Measurements from ENCODE around the gene NFIA.

NFIA gene

DNA sequence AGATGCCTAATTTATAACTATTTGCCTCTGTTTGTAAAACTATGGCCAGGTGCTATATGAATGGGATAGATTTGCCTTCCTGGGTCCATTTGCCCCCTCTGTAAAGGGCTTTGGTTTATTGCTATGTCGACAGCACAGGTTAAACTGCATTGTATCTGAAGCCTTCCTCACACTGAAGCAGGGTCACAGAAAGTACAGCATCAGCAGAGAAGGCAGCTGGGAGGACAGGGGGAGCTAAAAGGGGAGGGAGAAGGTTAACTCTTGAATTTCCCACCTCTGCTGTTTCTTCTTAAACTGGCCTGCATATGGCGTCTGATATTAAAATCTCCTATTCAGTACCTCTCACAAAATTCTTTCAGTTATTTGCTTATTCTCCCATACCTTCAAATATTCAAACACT lies 345.1 kb downstream of the NFIA start:
- Histone ChIP-seq H2AFZ (ENCODE audit: low read depth) (peak overlapping the region; percentile 20; the same call in 1 of the 2 replicates), H3K4me2 (peak overlapping the region; percentile 87), H3K9ac (peak overlapping the region; percentile 29; the same call in 1 of the 2 replicates), H3K36me3 (ENCODE audit: insufficient read depth) (no peaks in the 10 kb centered on the region), H4K20me1 (ENCODE audit: insufficient read depth) (no peaks in the 10 kb centered on the region), H3K4me1 (ENCODE audit: low read depth, poor library complexity, severe bottlenecking) (peaks cover 66% of the 10 kb centered on the region), H3K27me3 (ENCODE audit: insufficient read depth, low read depth) (no peaks in the 10 kb centered on the region), H3K27ac (peak overlapping the region; percentile 76), H3K79me2 (ENCODE audit: insufficient read depth, low read depth) (no peaks in the 10 kb centered on the region), H3K4me3 (IDR thresholded peaks at IDR 0.05; ENCODE audit: insufficient read depth, low read depth, low read length) (no peak overlapping the region)
- TF ChIP-seq, protein P1, sequence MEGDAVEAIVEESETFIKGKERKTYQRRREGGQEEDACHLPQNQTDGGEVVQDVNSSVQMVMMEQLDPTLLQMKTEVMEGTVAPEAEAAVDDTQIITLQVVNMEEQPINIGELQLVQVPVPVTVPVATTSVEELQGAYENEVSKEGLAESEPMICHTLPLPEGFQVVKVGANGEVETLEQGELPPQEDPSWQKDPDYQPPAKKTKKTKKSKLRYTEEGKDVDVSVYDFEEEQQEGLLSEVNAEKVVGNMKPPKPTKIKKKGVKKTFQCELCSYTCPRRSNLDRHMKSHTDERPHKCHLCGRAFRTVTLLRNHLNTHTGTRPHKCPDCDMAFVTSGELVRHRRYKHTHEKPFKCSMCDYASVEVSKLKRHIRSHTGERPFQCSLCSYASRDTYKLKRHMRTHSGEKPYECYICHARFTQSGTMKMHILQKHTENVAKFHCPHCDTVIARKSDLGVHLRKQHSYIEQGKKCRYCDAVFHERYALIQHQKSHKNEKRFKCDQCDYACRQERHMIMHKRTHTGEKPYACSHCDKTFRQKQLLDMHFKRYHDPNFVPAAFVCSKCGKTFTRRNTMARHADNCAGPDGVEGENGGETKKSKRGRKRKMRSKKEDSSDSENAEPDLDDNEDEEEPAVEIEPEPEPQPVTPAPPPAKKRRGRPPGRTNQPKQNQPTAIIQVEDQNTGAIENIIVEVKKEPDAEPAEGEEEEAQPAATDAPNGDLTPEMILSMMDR (conservative IDR thresholded peaks at IDR 0.05; ENCODE audit: low read depth, low read length) = no peak

DNA sequence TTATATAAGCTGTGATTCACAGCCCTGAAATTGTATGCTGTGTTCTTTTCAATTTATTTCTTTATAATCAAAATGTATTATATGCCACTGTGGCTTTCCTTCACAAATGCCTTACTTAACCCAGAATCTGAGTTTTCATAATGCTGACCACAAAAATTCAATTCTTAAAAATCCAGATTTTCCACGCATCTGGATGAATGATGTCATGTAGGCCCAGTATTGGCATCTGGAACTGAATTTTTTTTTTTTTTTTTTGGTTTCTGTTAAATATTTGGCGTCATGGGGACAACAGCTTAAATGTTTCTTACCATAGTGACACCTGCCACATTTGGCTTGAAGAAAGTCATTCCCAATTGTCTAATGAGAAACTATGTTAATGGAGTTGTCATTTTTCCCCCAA lies 345.8 kb downstream of the NFIA start:
- peak overlapping the region; percentile 76 for H3K27ac ChIP-seq
- peak overlapping the region; percentile 29; the same call in 1 of the 2 replicates for H3K9ac ChIP-seq
- H3K27me3 ChIP-seq (ENCODE audit: insufficient read depth, low read depth) = no peaks in the 10 kb centered on the region
- H3K4me1 ChIP-seq (ENCODE audit: low read depth, poor library complexity, severe bottlenecking) = peaks cover 63% of the 10 kb centered on the region
- H4K20me1 ChIP-seq (ENCODE audit: insufficient read depth) = no peaks in the 10 kb centered on the region
- H3K4me3 ChIP-seq (IDR thresholded peaks at IDR 0.05; ENCODE audit: insufficient read depth, low read depth, low read length) = no peak overlapping the region
- peak overlapping the region; percentile 87 for H3K4me2 ChIP-seq
- 0 out of 2 replicates have a peak overlapping the region, but pooled peaks have one; percentile 20 for H2AFZ ChIP-seq (ENCODE audit: low read depth)
- TF ChIP-seq, protein P1 (conservative IDR thresholded peaks at IDR 0.05; ENCODE audit: low read depth, low read length) = no peak
- no peaks in the 10 kb centered on the region for H3K36me3 ChIP-seq (ENCODE audit: insufficient read depth)
- no peaks in the 10 kb centered on the region for H3K79me2 ChIP-seq (ENCODE audit: insufficient read depth, low read depth)

DNA sequence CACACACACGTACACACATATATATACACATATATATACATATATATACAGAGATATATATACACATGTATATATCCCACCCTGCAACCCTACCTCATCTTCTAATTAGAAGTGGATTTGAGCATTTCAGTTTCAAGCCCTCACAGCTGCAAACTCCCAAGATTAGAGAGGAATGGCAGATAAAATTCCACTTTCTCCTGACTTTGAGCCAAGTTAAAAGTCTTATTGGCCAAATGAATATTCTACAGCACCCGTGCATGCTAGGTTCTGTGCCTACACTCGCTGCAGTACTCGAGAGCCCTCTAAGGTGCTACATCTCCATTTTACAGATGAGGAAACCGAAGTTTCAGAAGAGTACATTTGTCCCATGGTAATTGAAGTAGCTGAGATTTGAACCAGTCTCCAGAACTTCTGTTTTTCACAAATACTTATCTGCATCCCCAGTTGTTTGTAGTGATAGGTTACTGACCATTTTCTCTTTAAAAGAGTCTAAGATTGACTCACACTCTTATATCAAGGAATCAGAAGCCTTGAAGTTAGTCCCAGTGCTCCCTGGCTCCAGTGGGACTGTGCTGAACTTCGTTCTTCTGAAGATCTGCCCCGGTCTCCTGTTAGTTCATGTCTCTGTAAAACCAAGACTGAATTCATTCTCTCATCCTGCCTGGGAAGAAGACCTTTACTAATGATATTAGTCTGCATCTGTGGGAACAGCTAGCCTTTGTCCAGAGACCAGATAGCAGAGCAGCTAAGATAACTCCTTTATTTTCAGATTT lies 350.4 kb downstream of the NFIA start:
- H3K79me2 ChIP-seq (ENCODE audit: insufficient read depth, low read depth) = no peaks in the 10 kb centered on the region
- TF ChIP-seq, protein P1 (conservative IDR thresholded peaks at IDR 0.05; ENCODE audit: low read depth, low read length) = no peak
- H3K36me3 ChIP-seq (ENCODE audit: insufficient read depth) = no peaks in the 10 kb centered on the region
- no peak overlapping the region for H3K4me3 ChIP-seq (IDR thresholded peaks at IDR 0.05; ENCODE audit: insufficient read depth, low read depth, low read length)
- no peaks in the 10 kb centered on the region for H4K20me1 ChIP-seq (ENCODE audit: insufficient read depth)
- no peak overlapping the region for H3K9ac ChIP-seq
- no peak overlapping the region for H2AFZ ChIP-seq (ENCODE audit: low read depth)
- H3K27me3 ChIP-seq (ENCODE audit: insufficient read depth, low read depth) = no peaks in the 10 kb centered on the region
- H3K4me1 ChIP-seq (ENCODE audit: low read depth, poor library complexity, severe bottlenecking) = peaks cover 22% of the 10 kb centered on the region
- no peak overlapping the region for H3K27ac ChIP-seq
- H3K4me2 ChIP-seq = no peak overlapping the region

DNA sequence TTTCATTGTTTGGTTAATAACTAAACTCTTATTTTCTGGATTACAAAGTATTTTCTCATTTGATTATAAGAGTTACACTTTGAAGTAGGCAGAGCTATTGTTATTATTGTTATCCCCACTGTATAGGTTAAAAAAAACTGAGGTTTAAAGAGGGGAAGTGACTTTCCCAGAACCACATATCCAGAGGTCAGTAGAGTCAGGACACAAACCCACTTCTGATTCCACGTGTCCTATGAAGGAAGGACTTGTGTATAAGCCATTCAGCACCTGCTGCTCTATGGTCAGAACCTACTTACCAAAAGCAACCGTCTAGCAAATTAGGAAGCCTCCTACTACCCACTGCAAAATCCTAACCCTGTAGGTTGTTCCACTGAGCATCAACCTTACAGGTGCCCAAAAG lies 351.3 kb downstream of the NFIA start:
- H3K79me2 ChIP-seq (ENCODE audit: insufficient read depth, low read depth) = no peaks in the 10 kb centered on the region
- no peak overlapping the region for H2AFZ ChIP-seq (ENCODE audit: low read depth)
- no peak overlapping the region for H3K4me3 ChIP-seq (IDR thresholded peaks at IDR 0.05; ENCODE audit: insufficient read depth, low read depth, low read length)
- TF ChIP-seq, protein P1 (conservative IDR thresholded peaks at IDR 0.05; ENCODE audit: low read depth, low read length) = no peak
- no peaks in the 10 kb centered on the region for H3K27me3 ChIP-seq (ENCODE audit: insufficient read depth, low read depth)
- no peak overlapping the region for H3K4me2 ChIP-seq
- H3K9ac ChIP-seq = no peak overlapping the region
- H3K4me1 ChIP-seq (ENCODE audit: low read depth, poor library complexity, severe bottlenecking) = peaks cover 14% of the 10 kb centered on the region
- no peak overlapping the region for H3K27ac ChIP-seq
- H4K20me1 ChIP-seq (ENCODE audit: insufficient read depth) = no peaks in the 10 kb centered on the region
- H3K36me3 ChIP-seq (ENCODE audit: insufficient read depth) = no peaks in the 10 kb centered on the region
